NOMO-1 treated with dmso at 0.1 percent for 144 hours (cell line): Measurements from ENCODE around the gene TMOD3.
"Not testable (repeated sequence)": the region's sequence is repeated elsewhere in the genome, so short reads cannot be mapped to it uniquely, and the experiment has no call there.

ENCODE experiments used
- DNase-seq: peaks from one replicate; lab custom pipeline; 2025; ENCODE audit not compliant: unreplicated experiment; lab: John Stamatoyannopoulos, UW

The TMOD3 gene

GRCh38 chr15:51829376-51830275 lies at the start of gene TMOD3:
Gene TMOD3, plus strand, starts transcription at chr15:51829653. Its CDS starts 33,232 bp downstream, at chr15:51862885.
- peak; percentile 78 for DNase-seq

GRCh38 chr15:51780636-51781035 lies 48.8 kb upstream of the TMOD3 start:
- no peak for DNase-seq

GRCh38 chr15:51781506-51781905 lies 47.9 kb upstream of the TMOD3 start:
- no peak for DNase-seq

- no peak for DNase-seq
Measured at GRCh38 chr15:51782357-51782896, 47.0 kb upstream of the TMOD3 start.

- no peak for DNase-seq
Measured at GRCh38 chr15:51783967-51784366, 45.5 kb upstream of the TMOD3 start.

- not testable (repeated sequence) for DNase-seq
Measured at GRCh38 chr15:51787130-51787529, 42.3 kb upstream of the TMOD3 start.

GRCh38 chr15:51792474-51792873 lies 37.0 kb upstream of the TMOD3 start:
- DNase-seq = not testable (repeated sequence)

- DNase-seq = no peak
Measured at GRCh38 chr15:51793521-51794305, 35.7 kb upstream of the TMOD3 start.

- no peak for DNase-seq
Measured at GRCh38 chr15:51796847-51797401, 32.5 kb upstream of the TMOD3 start.

- no peak for DNase-seq
Measured at GRCh38 chr15:51798281-51798680, 31.2 kb upstream of the TMOD3 start.

- no peak for DNase-seq
Measured at GRCh38 chr15:51799282-51800252, 29.9 kb upstream of the TMOD3 start.

GRCh38 chr15:51801391-51801835 lies 28.0 kb upstream of the TMOD3 start:
- DNase-seq = no peak

GRCh38 chr15:51802593-51802992 lies 26.9 kb upstream of the TMOD3 start:
- no peak for DNase-seq

GRCh38 chr15:51803965-51804364 lies 25.5 kb upstream of the TMOD3 start:
- no peak for DNase-seq

GRCh38 chr15:51806123-51806522 lies 23.3 kb upstream of the TMOD3 start:
- DNase-seq = no peak

- no peak for DNase-seq
Measured at GRCh38 chr15:51809457-51809856, 20.0 kb upstream of the TMOD3 start.

- no peak for DNase-seq
Measured at GRCh38 chr15:51812598-51812997, 16.9 kb upstream of the TMOD3 start.

- DNase-seq = no peak
Measured at GRCh38 chr15:51814606-51815005, 14.8 kb upstream of the TMOD3 start.

GRCh38 chr15:51816611-51817010 lies 12.8 kb upstream of the TMOD3 start:
- no peak for DNase-seq

- DNase-seq = no peak
Measured at GRCh38 chr15:51818150-51818549, 11.3 kb upstream of the TMOD3 start.
